Endothelial cell of umbilical vein (primary cell): ENCODE results near the gene SMARCAL1. TPM values are rescaled to one million over a fixed set of nuclear protein-coding genes. Genes with fewer than 3 reads are reported as not detected.

Experiments used
- BruUV-seq: library from RNA; stranded (reverse); fragments of 400-500 nt; replicated peaks from 2 replicates; lab custom pipeline; 2021; lab: Mats Ljungman, UMichigan
- CTCF ChIA-PET: fragments of 300-600, 350-600 bp; sonication (Branson Sonifier 250); formaldehyde crosslinking; loops from one replicate; lab custom pipeline; 2021; ENCODE audit warnings: antibody characterized with exemption, inconsistent platforms; lab: Charles Lee
- POLR2A ChIA-PET: fragments of 300-600, 350-600 bp; sonication (Branson Sonifier 250); formaldehyde crosslinking; loops from one replicate; lab custom pipeline; 2021; ENCODE audit warnings: antibody characterized with exemption, inconsistent platforms; lab: Charles Lee
- DNase-seq: peaks from one replicate; pipeline ENCODE4 v3.0.0-alpha.2; 2011; ENCODE audit warnings: low read depth, low spot score
- FAIRE-seq: peaks from 2 replicates; lab custom pipeline; 2011; peaks lifted over from hg19 to GRCh38; lab: Jason Lieb, UNC
- H2AFZ ChIP-seq: 2 replicates; pipeline ENCODE4 v1.6.0; 2012; ENCODE audit warnings: low read depth, low read length, control low read depth, inconsistent platforms
- H3K27ac ChIP-seq: 2 replicates; pipeline ENCODE4 v1.5.1; 2011; ENCODE audit warnings: low read depth, mild to moderate bottlenecking, control low read depth, low read length, moderate library complexity; ENCODE audit not compliant: insufficient read depth
- H3K27me3 ChIP-seq, 2 experiments: 2 replicates each; pipeline versions ENCODE4 v1.6.0 to v1.6.1; 2011; ENCODE audit warnings: low read length in 2 of 2, mixed read lengths in 1 of 2; ENCODE audit not compliant: control insufficient read depth in 2 of 2, insufficient read depth in 2 of 2
- H3K36me3 ChIP-seq, 2 experiments: 2 replicates in 1 of 2; 3 replicates in 1 of 2; pipeline ENCODE4 v1.5.1; 2011; ENCODE audit warnings: low read length in 2 of 2, mild to moderate bottlenecking in 1 of 2, moderate library complexity in 1 of 2; ENCODE audit not compliant: control insufficient read depth in 2 of 2, insufficient read depth in 2 of 2; ENCODE audit errors: extremely low read depth in 1 of 2
- H3K4me1 ChIP-seq: 3 replicates; pipeline ENCODE4 v1.5.1; 2011; ENCODE audit warnings: mild to moderate bottlenecking, low read length; ENCODE audit not compliant: control insufficient read depth, insufficient read depth; ENCODE audit errors: extremely low read depth
- H3K4me2 ChIP-seq: 2 replicates; pipeline ENCODE4 v1.6.1; 2011; ENCODE audit warnings: low read length, control low read depth, mixed read lengths; ENCODE audit not compliant: insufficient read depth
- H3K4me3 ChIP-seq, 3 experiments: fragments of 200-600 bp in 1 of 3; sonication (generic), shearing (Covaris generic) in 1 of 3; replicated peaks in 1 of 3; 2 replicates each; pipeline ENCODE4 v1.5.1; 2011 to 2016; ENCODE audit warnings: control low read depth in 3 of 3, low read length in 3 of 3, mild to moderate bottlenecking in 2 of 3, inconsistent platforms in 1 of 3, low read depth in 1 of 3, moderate library complexity in 1 of 3; ENCODE audit not compliant: insufficient read depth in 1 of 3
- H3K79me2 ChIP-seq: 2 replicates; pipeline ENCODE4 v1.6.0; 2012; ENCODE audit warnings: low read length, inconsistent platforms; ENCODE audit not compliant: control insufficient read depth, insufficient read depth
- H3K9ac ChIP-seq: replicated peaks from 2 replicates; pipeline ENCODE3; 2011; ENCODE audit warnings: low read length, control low read depth; ENCODE audit not compliant: insufficient read depth; ENCODE audit errors: extremely low read depth
- H3K9me1 ChIP-seq: replicated peaks from 3 replicates; pipeline ENCODE4 v1.6.0; 2011; ENCODE audit warnings: mild to moderate bottlenecking, low read length; ENCODE audit not compliant: control insufficient read depth, insufficient read depth; ENCODE audit errors: extremely low read depth
- H3K9me3 ChIP-seq: replicated peaks from 2 replicates; pipeline ENCODE4 v1.5.1; 2012; ENCODE audit warnings: low read length, inconsistent platforms; ENCODE audit not compliant: control insufficient read depth, insufficient read depth
- H4K20me1 ChIP-seq: replicated peaks from 2 replicates; pipeline ENCODE3; 2011; ENCODE audit warnings: mild to moderate bottlenecking, low read length; ENCODE audit not compliant: control insufficient read depth, insufficient read depth; ENCODE audit errors: extremely low read depth
- CTCF ChIP-seq, 2 donors: IDR thresholded peaks; 1 replicate in 1 of 2; 2 replicates in 1 of 2; pipeline ENCODE4 v1.5.1; 2011; ENCODE audit warnings: low read length in 2 of 2, mild to moderate bottlenecking in 2 of 2, moderate library complexity in 2 of 2, control low read depth in 1 of 2, inconsistent platforms in 1 of 2, low read depth in 1 of 2; ENCODE audit not compliant: insufficient read depth in 1 of 2; ENCODE audit errors: extremely low read depth in 1 of 2
- EZH2 ChIP-seq: IDR thresholded peaks from 2 replicates; pipeline ENCODE4 v1.6.1; 2012; ENCODE audit warnings: borderline replicate concordance, low read depth, mild to moderate bottlenecking, moderate library complexity, low read length, inconsistent platforms; ENCODE audit not compliant: severe bottlenecking
- FOS ChIP-seq: IDR thresholded peaks from 2 replicates; pipeline ENCODE4 v1.6.1; 2011; ENCODE audit warnings: mild to moderate bottlenecking, low read length, moderate library complexity, borderline replicate concordance; ENCODE audit not compliant: insufficient read depth
- GATA2 ChIP-seq: IDR thresholded peaks from 2 replicates; pipeline ENCODE4 v1.7.0; 2011; ENCODE audit warnings: low read depth, mild to moderate bottlenecking, moderate library complexity, mixed read lengths, low read length; ENCODE audit not compliant: insufficient read length, insufficient read depth
- JUN ChIP-seq: IDR thresholded peaks from 2 replicates; pipeline ENCODE4 v1.6.1; 2011; ENCODE audit warnings: borderline replicate concordance, low read depth; ENCODE audit not compliant: insufficient read length, insufficient read depth
- MAX ChIP-seq: IDR thresholded peaks from 2 replicates; pipeline ENCODE4 v1.6.1; 2011; ENCODE audit not compliant: insufficient read depth, insufficient read length
- MYC ChIP-seq: IDR thresholded peaks from one replicate; pipeline ENCODE4 v1.6.1; 2011; ENCODE audit warnings: mild to moderate bottlenecking, low read depth, low read length
- POLR2A ChIP-seq: IDR thresholded peaks from 2 replicates; pipeline ENCODE4 v1.6.1; 2012; ENCODE audit warnings: low read depth, mild to moderate bottlenecking, control low read depth, low read length
- POLR2AphosphoS5 ChIP-seq: IDR thresholded peaks from 2 replicates; pipeline ENCODE4 v1.6.1; 2012; ENCODE audit warnings: low read depth, mild to moderate bottlenecking, control low read depth, low read length, moderate library complexity; ENCODE audit not compliant: insufficient read depth
- dilution Hi-C: fragments of 300-500 bp; cut with MboI; formaldehyde crosslinking; loops from one replicate; pipeline ENCODE4 v1.15.0; 2019; ENCODE audit warnings: low sequenced_read_pairs; ENCODE audit not compliant: extremely low pct_ligation_motif_present
- intact Hi-C: fragments of 100-400 bp; cut with micrococcal nuclease; formaldehyde crosslinking; loops from one replicate; pipeline ENCODE4 v1.10.0; 2022
- polyA plus RNA-seq, 4 experiments: library from polyadenylated mRNA; depleted of rRNA in 3 of 4; stranded (reverse) in 3 of 4; unstranded in 1 of 4; fragments of >200 nt; gene quantifications; 2 replicates each; pipeline versions ENCODE4 v1.2.1 to v1.2.3, GENCODE V29; 2011 to 2012; ENCODE audit warnings: missing spikeins in 1 of 4
- total RNA-seq: library from RNA; stranded (reverse); gene quantifications from 2 replicates; pipeline ENCODE4 v1.2.3, GENCODE V29; 2021

Gene SMARCAL1
- total and polyA plus RNA-seq, 2 donors (not counting 3 experiments of a cell fraction or from before 2014, with no cell fraction given): 25.4 to 30.7 TPM

- H3K9me1 ChIP-seq: no peaks in the 10 kb centered on the region
- no peaks in the 10 kb centered on the region for H4K20me1 ChIP-seq
- no peak overlapping the region for H3K4me2 ChIP-seq
- H2AFZ ChIP-seq: no peak overlapping the region
- H3K4me1 ChIP-seq: no peaks in the 10 kb centered on the region
- intact Hi-C loops: no loop called here
- no TSS peak for BruUV-seq
- no peaks in the 10 kb centered on the region for H3K9me3 ChIP-seq
- FAIRE-seq (no peak), DNase-seq (no peak)
- dilution Hi-C loops: no loop called here
- TF ChIP-seq MAX: no peak
- no peak for TF ChIP-seq POLR2AphosphoS5
- TF ChIP-seq MYC: no peak
- TF ChIP-seq POLR2A: no peak
- no peak for TF ChIP-seq FOS
- TF ChIP-seq JUN: no peak
- no peak for TF ChIP-seq EZH2
- H3K27ac ChIP-seq: no peak overlapping the region
- peaks cover 7 to 8% of the 10 kb centered on the region in 2 experiments for H3K36me3 ChIP-seq
- no peak overlapping the region for H3K9ac ChIP-seq
- CTCF ChIA-PET: interaction anchor here (1.3 kb wide), 1 partner anchor 13 kb away, joined by 3 read pairs; no protein-coding TSS in a partner anchor
- H3K4me3 ChIP-seq: no peak overlapping the region
- no peaks in the 10 kb centered on the region for H3K79me2 ChIP-seq
- POLR2A ChIA-PET: no interaction called here
- H3K27me3 ChIP-seq: no peaks in the 10 kb centered on the region
Measured at GRCh38 chr2:216453955-216454614, 41.8 kb downstream of the SMARCAL1 start.

- Histone ChIP-seq H3K27me3 (no peaks in the 10 kb centered on the region), H3K4me3 (no peak overlapping the region), H3K36me3 (peaks cover 2 to 7% of the 10 kb centered on the region in 2 experiments), H3K4me2 (no peak overlapping the region), H3K27ac (no peak overlapping the region), H2AFZ (no peak overlapping the region), H4K20me1 (no peaks in the 10 kb centered on the region), H3K4me1 (no peaks in the 10 kb centered on the region), H3K79me2 (no peaks in the 10 kb centered on the region), H3K9ac (no peak overlapping the region), H3K9me3 (no peaks in the 10 kb centered on the region), H3K9me1 (no peaks in the 10 kb centered on the region)
- dilution Hi-C loops: no loop called here
- DNase-seq (no peak), FAIRE-seq (no peak)
- TF ChIP-seq JUN (no peak), POLR2AphosphoS5 (no peak), FOS (no peak), GATA2 (no peak), MAX (no peak), MYC (no peak), EZH2 (no peak), CTCF (IDR thresholded peaks at IDR 0.05; ENCODE audit: extremely low read depth in 1 of 2, insufficient read depth in 1 of 2, low read depth in 1 of 2, low read length in 2 of 2) (no peak), POLR2A (no peak)
- intact Hi-C loops: no loop called here
- BruUV-seq: no TSS peak
- CTCF ChIA-PET: no interaction called here
- POLR2A ChIA-PET: no interaction called here
Measured at GRCh38 chr2:216463148-216463547, 50.9 kb downstream of the SMARCAL1 start.
